Activated naive CD8-positive, alpha-beta T cell treated with anti-CD3 and anti-CD28 coated beads, Interleukin-2, amount 50 U/mL, for 24 hours (primary cell): Measurements from ENCODE around the gene TGM1.

Experiments used
- ATAC-seq: fragments of 150-1000 bp; cut with Tn5 transposase; one replicate; pipeline ENCODE4 v1.10.0; 2021
- DNase-seq: peaks from one replicate; pipeline ENCODE4 v3.0.0; 2021
- H3K27ac Mint-ChIP-seq: one replicate; pipeline ENCODE4 v1.8.0; 2021; ENCODE audit warnings: mild to moderate bottlenecking, mixed read lengths
- H3K27me3 Mint-ChIP-seq: one replicate; pipeline ENCODE4 v1.8.0; 2021; ENCODE audit warnings: mixed read lengths
- H3K36me3 Mint-ChIP-seq: one replicate; pipeline ENCODE4 v1.8.0; 2021; ENCODE audit warnings: low read depth, mixed read lengths
- H3K4me1 Mint-ChIP-seq: one replicate; pipeline ENCODE4 v1.8.0; 2021; ENCODE audit warnings: mixed read lengths
- H3K4me3 Mint-ChIP-seq: one replicate; pipeline ENCODE4 v1.8.0; 2021; ENCODE audit warnings: mild to moderate bottlenecking, moderate library complexity, mixed read lengths
- H3K9me3 Mint-ChIP-seq: one replicate; pipeline ENCODE4 v1.8.0; 2021; ENCODE audit warnings: mixed read lengths

The TGM1 gene

GRCh38 chr14:24298892-24299254 is 35.9 kb upstream of the TGM1 start:
- peak; percentile 5 for ATAC-seq
- DNase-seq: no peak
- no peaks in the 10 kb centered on the region for H3K27me3 Mint-ChIP-seq
- H3K9me3 Mint-ChIP-seq: no peaks in the 10 kb centered on the region
- peak overlapping the region; percentile 91 for H3K27ac Mint-ChIP-seq
- H3K4me1 Mint-ChIP-seq: peaks cover 55% of the 10 kb centered on the region
- H3K36me3 Mint-ChIP-seq: peaks cover 25% of the 10 kb centered on the region
- H3K4me3 Mint-ChIP-seq: peak overlapping the region; percentile 92

DNA sequence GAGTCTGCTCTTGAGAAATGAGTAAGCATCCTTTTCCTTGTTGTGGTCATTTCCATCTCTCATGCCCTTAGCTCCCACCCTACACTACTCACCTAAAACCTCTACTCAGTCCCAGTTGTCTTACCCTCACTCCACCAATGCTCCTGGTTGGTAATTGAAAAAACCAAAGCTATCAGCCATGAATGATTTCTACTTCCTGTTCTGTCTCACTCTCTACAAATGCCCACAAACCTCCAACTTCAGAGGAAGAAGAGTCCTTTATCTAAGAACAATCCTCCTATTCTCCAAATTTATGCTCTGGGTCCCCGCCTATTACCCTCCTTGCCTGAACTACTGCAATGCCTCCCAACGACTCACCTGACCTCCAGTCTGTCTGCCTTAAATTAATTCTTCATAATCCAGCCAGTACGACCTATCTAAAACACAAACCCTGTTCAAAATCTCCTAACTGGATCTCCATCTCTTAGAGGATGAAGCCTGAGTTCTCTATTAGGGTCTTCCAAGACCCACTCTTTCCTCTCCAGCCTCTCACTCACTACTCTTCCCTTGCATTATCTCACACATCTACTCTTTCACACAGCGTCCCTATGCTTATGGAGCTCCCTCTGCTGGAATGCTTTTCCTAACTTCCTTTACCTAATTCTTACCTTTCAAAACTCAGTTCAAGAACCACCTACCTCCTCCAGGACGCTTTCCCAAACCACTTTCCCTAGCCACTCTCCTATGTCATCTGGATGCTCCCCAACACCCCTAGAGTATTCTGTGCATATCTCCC is 34.4 kb upstream of the TGM1 start:
- no peaks in the 10 kb centered on the region for H3K9me3 Mint-ChIP-seq
- H3K4me3 Mint-ChIP-seq: no peak overlapping the region
- no peak for DNase-seq
- peak; percentile 30 for ATAC-seq
- no peaks in the 10 kb centered on the region for H3K27me3 Mint-ChIP-seq
- H3K4me1 Mint-ChIP-seq: peaks cover 55% of the 10 kb centered on the region
- H3K36me3 Mint-ChIP-seq: peaks cover 18% of the 10 kb centered on the region
- peak overlapping the region; percentile 82 for H3K27ac Mint-ChIP-seq

DNA sequence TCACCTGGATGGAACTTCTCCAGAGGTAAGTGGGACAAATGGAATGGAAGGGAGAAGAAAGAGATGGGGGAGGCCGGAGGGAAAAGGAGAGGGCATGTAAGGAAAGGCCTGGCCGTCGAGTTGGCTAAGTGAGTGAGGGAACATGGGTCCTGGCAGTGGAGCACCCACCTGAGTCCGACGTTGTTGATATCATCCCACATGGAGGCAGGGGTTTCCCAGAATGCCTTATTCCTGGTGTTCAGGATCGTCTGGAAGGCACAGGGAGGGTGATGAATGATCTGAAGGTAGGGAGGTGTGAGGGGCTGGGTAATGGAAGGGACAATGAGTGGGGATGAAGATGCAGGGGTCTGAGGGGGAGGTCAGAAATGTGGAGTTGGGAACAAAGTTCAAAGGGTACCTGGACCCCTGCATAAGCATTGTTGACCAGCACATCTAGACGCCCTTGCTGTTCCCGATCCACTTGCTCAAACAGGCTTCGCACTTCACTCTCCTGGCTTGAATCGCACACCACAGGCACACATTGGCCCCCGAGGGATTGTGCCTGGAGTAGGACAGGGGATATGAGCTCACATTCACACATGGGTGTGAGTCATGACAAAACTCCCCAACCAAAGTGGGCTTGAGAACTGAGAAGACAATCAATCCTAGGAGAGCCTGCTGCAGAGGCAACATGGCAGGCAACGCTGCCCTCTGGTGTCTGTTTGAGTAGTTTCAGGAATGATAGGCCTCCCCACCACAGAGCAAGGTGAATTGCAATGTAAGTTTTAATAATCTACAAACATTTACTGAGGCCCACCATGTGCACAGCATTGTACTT is 33.6 kb upstream of the TGM1 start:
- no peaks in the 10 kb centered on the region for H3K9me3 Mint-ChIP-seq
- DNase-seq (peak; percentile 73), ATAC-seq (peak; percentile 93)
- peaks cover 20% of the 10 kb centered on the region for H3K36me3 Mint-ChIP-seq
- no peaks in the 10 kb centered on the region for H3K27me3 Mint-ChIP-seq
- peak overlapping the region; percentile 35 for H3K4me3 Mint-ChIP-seq
- peaks cover 56% of the 10 kb centered on the region for H3K4me1 Mint-ChIP-seq
- peak overlapping the region; percentile 82 for H3K27ac Mint-ChIP-seq

GRCh38 chr14:24293525-24293924 is 30.5 kb upstream of the TGM1 start:
- Mint-ChIP-seq H3K27me3 (no peaks in the 10 kb centered on the region), H3K27ac (no peak overlapping the region), H3K4me3 (no peak overlapping the region), H3K9me3 (no peaks in the 10 kb centered on the region), H3K36me3 (peaks cover 30% of the 10 kb centered on the region), H3K4me1 (peaks cover 58% of the 10 kb centered on the region)
- DNase-seq (no peak), ATAC-seq (no peak)

- H3K27me3 Mint-ChIP-seq: peaks cover 3% of the 10 kb centered on the region
- H3K4me3 Mint-ChIP-seq: no peak overlapping the region
- peaks cover 60% of the 10 kb centered on the region for H3K4me1 Mint-ChIP-seq
- peaks cover 32% of the 10 kb centered on the region for H3K36me3 Mint-ChIP-seq
- DNase-seq: no peak
- no peaks in the 10 kb centered on the region for H3K9me3 Mint-ChIP-seq
- no peak for ATAC-seq
- H3K27ac Mint-ChIP-seq: no peak overlapping the region
These were observed 29.3 kb upstream of the TGM1 start for GRCh38 chr14:24292118-24292807.

DNA sequence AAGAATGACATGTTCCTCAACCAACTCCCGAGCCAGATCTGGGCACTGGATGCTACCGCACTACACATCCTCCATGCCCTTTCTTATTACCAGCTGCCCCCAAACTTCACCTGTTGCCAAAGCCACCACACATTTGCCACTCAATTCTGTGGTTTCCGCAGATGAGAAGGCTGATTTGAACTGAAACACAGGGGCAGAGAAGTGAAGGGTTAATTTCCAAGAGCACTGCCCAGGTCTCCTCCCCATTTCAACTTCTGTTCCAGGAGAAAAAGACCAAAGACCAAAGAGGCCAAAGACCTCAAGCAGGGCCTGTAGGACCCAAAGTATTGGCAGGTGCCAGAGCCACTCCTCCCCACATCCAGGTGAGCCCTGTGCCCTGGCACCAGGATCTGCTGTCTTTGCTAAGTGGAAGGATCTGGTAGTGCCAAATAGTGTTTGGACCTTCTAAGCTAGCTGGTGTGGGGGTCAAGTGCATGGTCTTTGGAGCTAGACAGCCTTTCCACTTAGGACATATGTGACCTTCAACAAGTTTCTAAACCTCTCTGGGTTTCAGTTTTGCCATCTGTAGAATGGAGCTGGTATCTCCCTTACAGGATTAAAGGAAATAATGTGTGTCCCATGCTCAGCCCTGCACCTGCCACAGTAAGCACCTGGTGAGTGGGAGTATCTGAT is 28.6 kb upstream of the TGM1 start:
- peaks cover 3% of the 10 kb centered on the region for H3K27me3 Mint-ChIP-seq
- H3K9me3 Mint-ChIP-seq: no peaks in the 10 kb centered on the region
- ATAC-seq (no peak), DNase-seq (no peak)
- H3K36me3 Mint-ChIP-seq: peaks cover 31% of the 10 kb centered on the region
- peaks cover 53% of the 10 kb centered on the region for H3K4me1 Mint-ChIP-seq
- H3K27ac Mint-ChIP-seq: no peak overlapping the region
- H3K4me3 Mint-ChIP-seq: no peak overlapping the region

DNA sequence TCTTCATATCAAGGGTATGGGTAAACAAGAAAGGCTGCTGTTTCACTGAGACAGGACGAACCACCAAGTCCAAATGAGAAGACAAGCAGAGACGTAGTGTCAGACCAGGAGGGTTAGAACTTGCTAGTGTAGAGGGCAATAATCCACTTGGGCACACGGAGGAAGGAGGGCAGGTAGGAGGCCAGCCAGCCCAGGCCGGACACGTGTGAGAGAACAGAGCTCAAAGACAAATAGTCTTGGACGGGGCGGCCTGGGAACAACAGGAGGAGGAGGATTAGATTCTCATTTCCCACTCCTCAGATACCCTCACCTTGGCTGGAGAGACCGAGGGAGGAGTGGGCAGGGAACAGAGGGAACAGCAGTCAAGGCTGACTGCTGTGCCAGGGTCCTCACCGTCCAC is 27.8 kb upstream of the TGM1 start:
- peaks cover 3% of the 10 kb centered on the region for H3K27me3 Mint-ChIP-seq
- H3K4me3 Mint-ChIP-seq: no peak overlapping the region
- ATAC-seq (no peak), DNase-seq (no peak)
- peaks cover 49% of the 10 kb centered on the region for H3K4me1 Mint-ChIP-seq
- peaks cover 28% of the 10 kb centered on the region for H3K36me3 Mint-ChIP-seq
- H3K27ac Mint-ChIP-seq: no peak overlapping the region
- H3K9me3 Mint-ChIP-seq: no peaks in the 10 kb centered on the region

DNA sequence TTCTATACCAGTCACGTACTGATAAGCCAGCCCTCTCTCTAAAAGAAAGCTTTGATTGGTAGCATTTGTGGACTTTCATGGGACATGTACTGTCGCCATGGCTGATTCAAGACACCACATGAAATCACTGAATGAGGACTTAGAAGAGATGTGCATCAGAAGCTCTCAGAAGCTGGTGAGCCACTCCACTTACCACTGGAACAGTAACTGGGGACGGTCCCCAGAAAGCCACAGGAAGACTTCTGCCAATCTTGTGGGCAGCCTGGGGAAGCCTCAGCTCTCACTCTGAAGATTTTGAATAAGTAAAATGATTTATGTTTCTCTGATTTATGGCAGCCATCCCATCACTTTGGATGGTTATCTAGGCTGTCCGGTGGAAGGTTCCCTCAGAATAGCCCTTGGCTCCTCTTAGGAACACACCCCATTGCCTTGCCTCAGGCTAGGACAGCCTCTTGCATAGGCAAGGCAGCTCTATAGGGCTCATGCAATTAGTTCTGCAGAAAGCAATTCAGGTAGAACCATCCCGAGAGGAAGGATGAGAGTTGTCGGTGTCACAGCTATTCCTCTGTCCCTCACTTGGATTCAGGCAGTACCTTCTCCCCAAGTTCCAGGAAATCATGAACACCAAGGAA is 26.8 kb upstream of the TGM1 start:
- peaks cover 28% of the 10 kb centered on the region for H3K36me3 Mint-ChIP-seq
- peaks cover 53% of the 10 kb centered on the region for H3K4me1 Mint-ChIP-seq
- no peaks in the 10 kb centered on the region for H3K9me3 Mint-ChIP-seq
- peak; percentile 100 for ATAC-seq
- peak; percentile 71 for DNase-seq
- no peak overlapping the region for H3K4me3 Mint-ChIP-seq
- peak overlapping the region; percentile 27 for H3K27ac Mint-ChIP-seq
- H3K27me3 Mint-ChIP-seq: peaks cover 3% of the 10 kb centered on the region

DNA sequence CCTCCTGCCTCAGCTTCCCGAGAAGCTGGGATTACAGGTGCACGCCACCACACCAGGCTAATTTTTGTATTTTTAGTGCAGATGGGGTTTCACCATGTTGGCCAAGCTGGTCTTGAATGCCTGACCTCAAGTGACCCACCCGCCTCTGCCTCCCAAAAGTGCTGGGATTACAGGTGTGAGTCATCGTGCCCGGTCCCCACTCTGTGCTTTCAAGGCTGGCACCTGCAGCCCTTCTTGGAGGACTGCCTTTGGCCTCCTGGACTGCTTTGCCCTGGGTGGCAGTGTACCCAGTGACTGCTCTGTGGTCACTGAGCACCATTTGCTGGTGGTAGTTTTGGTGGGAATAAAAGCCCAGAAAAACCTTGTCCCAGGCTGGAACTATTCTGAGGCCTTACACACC is 24.0 kb upstream of the TGM1 start:
- Mint-ChIP-seq H3K9me3 (no peaks in the 10 kb centered on the region), H3K4me3 (no peak overlapping the region), H3K4me1 (peaks cover 52% of the 10 kb centered on the region), H3K27ac (no peak overlapping the region), H3K27me3 (peaks cover 3% of the 10 kb centered on the region), H3K36me3 (peaks cover 20% of the 10 kb centered on the region)
- no peak for DNase-seq
- ATAC-seq: no peak

DNA sequence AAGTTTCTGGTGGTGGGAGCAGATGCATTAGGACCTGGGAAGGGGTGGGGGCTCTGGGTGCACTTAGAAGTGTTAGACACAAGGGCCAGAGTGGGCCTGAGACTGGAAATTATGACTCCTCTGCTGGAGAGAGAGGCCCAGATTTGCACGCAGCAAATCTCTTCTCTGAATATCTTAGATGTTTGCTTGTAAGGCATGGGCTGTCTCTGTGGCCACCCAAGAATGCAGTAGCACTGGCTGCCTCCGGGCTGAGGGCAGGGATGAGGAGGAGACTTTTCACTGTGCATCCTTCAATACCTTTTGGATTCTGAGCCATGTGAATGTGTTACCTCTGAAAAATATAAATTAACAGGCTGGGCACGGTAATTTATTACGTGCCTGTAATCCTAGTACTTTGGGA is 22.4 kb upstream of the TGM1 start:
- Mint-ChIP-seq H3K27ac (no peak overlapping the region), H3K4me1 (peaks cover 41% of the 10 kb centered on the region), H3K36me3 (peaks cover 5% of the 10 kb centered on the region), H3K4me3 (no peak overlapping the region), H3K9me3 (no peaks in the 10 kb centered on the region), H3K27me3 (peaks cover 3% of the 10 kb centered on the region)
- no peak for DNase-seq
- no peak for ATAC-seq

GRCh38 chr14:24284501-24285035 is 21.6 kb upstream of the TGM1 start:
- no peak for DNase-seq
- Mint-ChIP-seq H3K4me3 (no peak overlapping the region), H3K27ac (no peak overlapping the region), H3K9me3 (no peaks in the 10 kb centered on the region), H3K27me3 (peaks cover 3% of the 10 kb centered on the region), H3K36me3 (peaks cover 3% of the 10 kb centered on the region), H3K4me1 (peaks cover 41% of the 10 kb centered on the region)
- no peak for ATAC-seq

GRCh38 chr14:24283796-24284460 is 21.0 kb upstream of the TGM1 start:
- Mint-ChIP-seq H3K27ac (no peak overlapping the region), H3K4me1 (peaks cover 41% of the 10 kb centered on the region), H3K9me3 (no peaks in the 10 kb centered on the region), H3K36me3 (peaks cover 3% of the 10 kb centered on the region), H3K27me3 (peaks cover 3% of the 10 kb centered on the region), H3K4me3 (no peak overlapping the region)
- DNase-seq (no peak), ATAC-seq (no peak)

- H3K4me1 Mint-ChIP-seq: peaks cover 47% of the 10 kb centered on the region
- no peak overlapping the region for H3K27ac Mint-ChIP-seq
- H3K4me3 Mint-ChIP-seq: no peak overlapping the region
- H3K27me3 Mint-ChIP-seq: peaks cover 3% of the 10 kb centered on the region
- H3K9me3 Mint-ChIP-seq: peaks cover 5% of the 10 kb centered on the region
- H3K36me3 Mint-ChIP-seq: peaks cover 6% of the 10 kb centered on the region
- no peak for ATAC-seq
- no peak for DNase-seq
These were observed 19.8 kb upstream of the TGM1 start for GRCh38 chr14:24282736-24283135.
